GM23338 (cell line): ENCODE measurements around the gene LRRTM2. TPM values are rescaled to one million over a fixed set of nuclear protein-coding genes. Genes with fewer than 3 reads are reported as not detected.
"Not testable (repeated sequence)": the region's sequence is repeated elsewhere in the genome, so short reads cannot be mapped to it uniquely, and the experiment has no call there.

Experiments
- ATAC-seq: fragments of 200-7000 bp; cut with Tn5 transposase; 3 replicates; pipeline ENCODE4 v1.9.1; 2020
- DNase-seq: peaks from one replicate; pipeline ENCODE4 v3.0.0-alpha.2; 2015; ENCODE audit warnings: low spot score
- H2AFZ ChIP-seq: fragments of 200-600 bp; sonication (generic); 2 replicates; pipeline ENCODE4 v1.8.0; 2016; ENCODE audit warnings: antibody characterized with exemption, mild to moderate bottlenecking, moderate library complexity
- H3F3A ChIP-seq: fragments of 200-600 bp; sonication (generic); replicated peaks from 2 replicates; pipeline ENCODE4 v1.8.0; 2017; ENCODE audit warnings: antibody characterized with exemption, mixed run types, low read depth
- H3K27ac ChIP-seq: fragments of 200-600 bp; sonication (generic); 2 replicates; pipeline ENCODE4 v1.6.1; 2016; ENCODE audit warnings: low read depth
- H3K27me3 ChIP-seq: fragments of 200-600 bp; sonication (generic); 2 replicates; pipeline ENCODE4 v1.8.0; 2016; ENCODE audit warnings: mild to moderate bottlenecking, mixed run types, moderate library complexity; ENCODE audit not compliant: insufficient read depth
- H3K36me3 ChIP-seq: fragments of 200-600 bp; sonication (generic); 2 replicates; pipeline ENCODE4 v1.8.0; 2016; ENCODE audit warnings: mild to moderate bottlenecking; ENCODE audit not compliant: insufficient read depth
- H3K4me1 ChIP-seq: fragments of 200-600 bp; sonication (generic); 2 replicates; pipeline ENCODE4 v1.8.0; 2016; ENCODE audit warnings: mild to moderate bottlenecking, moderate library complexity; ENCODE audit not compliant: insufficient read depth
- H3K4me2 ChIP-seq: fragments of 200-600 bp; sonication (generic); 2 replicates; pipeline ENCODE4 v1.7.1; 2017; ENCODE audit warnings: mixed run types
- H3K4me3 ChIP-seq: fragments of 200-600 bp; sonication (generic); 2 replicates; pipeline ENCODE4 v1.6.1; 2016; ENCODE audit warnings: mixed run types
- H3K79me2 ChIP-seq: fragments of 200-600 bp; sonication (generic); replicated peaks from 2 replicates; pipeline ENCODE4 v1.8.0; 2017; ENCODE audit warnings: mild to moderate bottlenecking; ENCODE audit not compliant: insufficient read depth
- H3K9me2 ChIP-seq: fragments of 200-600 bp; sonication (generic); 2 replicates; pipeline ENCODE4 v1.8.0; 2017; ENCODE audit not compliant: insufficient read depth
- H4K20me1 ChIP-seq: fragments of 200-600 bp; sonication (generic); replicated peaks from 2 replicates; pipeline ENCODE4 v1.8.0; 2017; ENCODE audit warnings: mild to moderate bottlenecking; ENCODE audit not compliant: insufficient read depth
- H3K27ac Mint-ChIP-seq: 2 replicates; pipeline ENCODE4 v1.8.0; 2020; ENCODE audit warnings: inconsistent platforms, mild to moderate bottlenecking, moderate library complexity, mixed read lengths
- H3K27me3 Mint-ChIP-seq: 3 replicates; pipeline ENCODE4 v1.8.0; 2022; ENCODE audit warnings: low read depth, mild to moderate bottlenecking, moderate library complexity, mixed read lengths, inconsistent platforms; ENCODE audit not compliant: insufficient read depth, poor library complexity
- H3K36me3 Mint-ChIP-seq: 3 replicates; pipeline ENCODE4 v1.8.0; 2021; ENCODE audit warnings: low read depth, mild to moderate bottlenecking, inconsistent platforms, moderate library complexity, mixed read lengths
- H3K4me1 Mint-ChIP-seq: 3 replicates; pipeline ENCODE4 v1.8.0; 2020; ENCODE audit warnings: mild to moderate bottlenecking, inconsistent platforms, mixed read lengths
- H3K4me3 Mint-ChIP-seq: 3 replicates; pipeline ENCODE4 v1.8.0; 2021; ENCODE audit warnings: moderate library complexity, mild to moderate bottlenecking, inconsistent platforms, mixed read lengths
- H3K9me3 Mint-ChIP-seq: 3 replicates; pipeline ENCODE4 v1.8.0; 2020; ENCODE audit warnings: moderate library complexity, mild to moderate bottlenecking, inconsistent platforms, mixed read lengths
- CTCF ChIP-seq, 2 experiments: fragments of 200-600 bp in 1 of 2; sonication (generic) in 1 of 2; conservative IDR thresholded peaks; 2 replicates each; pipeline versions ENCODE4 v1.5.1 to v1.6.1; 2016 to 2017; ENCODE audit warnings: antibody characterized with exemption in 2 of 2, low read depth in 2 of 2, mild to moderate bottlenecking in 2 of 2, moderate library complexity in 1 of 2
- ETS1 ChIP-seq: IDR thresholded peaks from 2 replicates; pipeline ENCODE4 v1.6.1; 2016; ENCODE audit warnings: antibody characterized with exemption
- EZH2phosphoT487 ChIP-seq: fragments of 200-600 bp; sonication (generic); IDR thresholded peaks from one replicate; pipeline ENCODE4 v1.8.1; 2018; ENCODE audit warnings: antibody characterized with exemption; ENCODE audit not compliant: unreplicated experiment
- JUNB ChIP-seq: IDR thresholded peaks from one replicate; pipeline ENCODE4 v1.6.1; 2016; ENCODE audit warnings: antibody characterized with exemption; ENCODE audit not compliant: unreplicated experiment
- STAT1 ChIP-seq: IDR thresholded peaks from one replicate; pipeline ENCODE4 v1.6.1; 2016; ENCODE audit warnings: antibody characterized with exemption; ENCODE audit not compliant: unreplicated experiment
- ZNF462 ChIP-seq: fragments of 250-450 bp; sonication (Bioruptor Pico); IDR thresholded peaks from 2 replicates; pipeline ENCODE4 v1.5.0; 2020; ENCODE audit warnings: mild to moderate bottlenecking, moderate library complexity
- polyA plus RNA-seq: library from polyadenylated mRNA; unstranded; fragments of >200 nt; fragmentation: Nextera tagmentation; extraction: Ambion mirVana; gene quantifications from 2 replicates; pipeline ENCODE4 v1.2.1, GENCODE V29; 2016
- total RNA-seq: library from RNA; depleted of rRNA; stranded (reverse); fragments of >200 nt; shearing (Covaris generic); gene quantifications from 2 replicates; pipeline ENCODE4 v1.2.3, GENCODE V29; 2014

LRRTM2 gene
- total and polyA plus RNA-seq, 2 experiments from 2014 or later: 1.5 TPM; not detected in 1

GRCh38 chr5:138837160-138837559 lies 38.0 kb downstream of the LRRTM2 start (continued):
- TF ChIP-seq ZNF462 (CRISPR knock-in tag) (no peak), ETS1 (no peak), EZH2phosphoT487 (no peak), JUNB (no peak), STAT1 (no peak), CTCF (conservative IDR thresholded peaks at IDR 0.05; ENCODE audit: low read depth in 2 of 2) (no peak)

DNA sequence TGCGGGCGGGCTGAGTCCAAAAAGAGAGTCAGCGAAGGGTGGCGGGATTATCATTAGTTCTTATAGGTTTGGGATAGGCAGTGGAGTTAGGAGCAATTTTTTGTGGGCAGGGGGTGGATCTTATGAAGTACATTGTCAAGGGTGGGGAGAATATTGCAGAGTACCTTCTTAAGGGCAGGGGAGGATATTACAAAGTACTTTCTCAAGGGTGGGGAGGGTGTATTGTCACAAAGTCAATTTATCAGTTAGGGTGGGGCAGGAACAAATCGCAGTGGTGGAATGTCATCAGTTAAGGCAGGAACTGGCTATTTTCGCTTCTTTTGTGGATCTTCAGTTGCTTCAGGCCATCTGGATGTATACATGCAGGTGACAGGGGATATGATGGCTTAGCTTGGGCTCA lies 40.3 kb downstream of the LRRTM2 start:
- not testable (repeated sequence) for H4K20me1 ChIP-seq, H3F3A ChIP-seq, ATAC-seq, DNase-seq, H2AFZ ChIP-seq, H3K9me3 Mint-ChIP-seq, H3K36me3 ChIP-seq, H3K9me2 ChIP-seq, H3K27me3 ChIP-seq
- Histone ChIP-seq H3K4me3 (peak overlapping the region; percentile 28; the same call in 1 of the 2 replicates), H3K79me2 (peaks cover 63% of the 10 kb centered on the region), H3K4me1 (peaks cover 78% of the 10 kb centered on the region), H3K27ac (peak overlapping the region; percentile 88), H3K4me2 (peak overlapping the region; percentile 56)
- Mint-ChIP-seq H3K36me3 (peaks cover 11% of the 10 kb centered on the region; the same call in 2 of the 3 replicates), H3K27ac (peak overlapping the region; percentile 95), H3K4me3 (peak overlapping the region; percentile 60), H3K27me3 (peaks cover 11% of the 10 kb centered on the region), H3K4me1 (peaks cover 77% of the 10 kb centered on the region)
